IMR-90 (cell line): ENCODE data around the gene WDFY1. TPM values are rescaled to one million over a fixed set of nuclear protein-coding genes. Genes with fewer than 3 reads are reported as not detected.

Experiments used
- ATAC-seq: fragments of 200-7000 bp; cut with Tn5 transposase; 2 replicates; pipeline ENCODE4 v1.9.1; 2020; ENCODE audit warnings: low read depth, mild to moderate bottlenecking, moderate library complexity
- BruUV-seq: library from RNA; stranded (reverse); fragments of 400-500 nt; replicated peaks from 2 replicates; lab custom pipeline; 2021; lab: Mats Ljungman, UMichigan
- CTCF ChIA-PET: fragments of 300-600 bp; formaldehyde crosslinking; extraction: SDS; loops from one replicate; lab custom pipeline; 2021; ENCODE audit warnings: antibody characterized with exemption; lab: Yijun Ruan, JAX
- POLR2A ChIA-PET: fragments of 300-600 bp; sonication (Branson Sonifier 250); formaldehyde crosslinking; loops from one replicate; lab custom pipeline; 2022; ENCODE audit warnings: antibody characterized with exemption; ENCODE audit not compliant: unreplicated experiment; lab: Charles Lee
- DNase-seq: peaks from one replicate; pipeline ENCODE4 v3.0.0; 2013
- H2AFZ ChIP-seq: replicated peaks from 2 replicates; pipeline ENCODE3; 2013; ENCODE audit warnings: low read length, mild to moderate bottlenecking; ENCODE audit not compliant: poor library complexity
- H2AK5ac ChIP-seq: 2 replicates; pipeline ENCODE4 v1.6.1; 2013; ENCODE audit warnings: low read depth, low read length, inconsistent platforms
- H2AK9ac ChIP-seq: replicated peaks from 2 replicates; pipeline ENCODE3; 2013; ENCODE audit warnings: mild to moderate bottlenecking, low read depth, low read length, moderate library complexity; ENCODE audit not compliant: poor library complexity
- H2BK120ac ChIP-seq: 2 replicates; pipeline ENCODE4 v1.6.1; 2013; ENCODE audit warnings: low read depth, low read length, inconsistent platforms
- H2BK15ac ChIP-seq: 3 replicates; pipeline ENCODE4 v1.6.1; 2013; ENCODE audit warnings: low read depth, low read length, inconsistent platforms
- H2BK20ac ChIP-seq: 2 replicates; pipeline ENCODE4 v1.6.1; 2013; ENCODE audit warnings: low read depth, mild to moderate bottlenecking, inconsistent platforms, low read length, moderate library complexity
- H2BK5ac ChIP-seq: 2 replicates; pipeline ENCODE4 v1.6.1; 2013; ENCODE audit warnings: mild to moderate bottlenecking, low read depth, low read length, inconsistent platforms; ENCODE audit not compliant: poor library complexity, severe bottlenecking
- H3K14ac ChIP-seq: replicated peaks from 2 replicates; pipeline ENCODE4 v1.6.1; 2013; ENCODE audit warnings: low read depth, low read length, inconsistent platforms
- H3K18ac ChIP-seq: 2 replicates; pipeline ENCODE4 v1.6.1; 2013; ENCODE audit warnings: low read depth, low read length, control low read depth
- H3K23ac ChIP-seq: 2 replicates; pipeline ENCODE4 v1.6.1; 2013; ENCODE audit warnings: low read depth, low read length, inconsistent platforms
- H3K27ac ChIP-seq: 2 replicates; pipeline ENCODE4 v1.5.1; 2013; ENCODE audit warnings: mild to moderate bottlenecking, control low read depth, low read length; ENCODE audit not compliant: insufficient read depth
- H3K27me3 ChIP-seq: 2 replicates; pipeline ENCODE4 v1.6.1; 2013; ENCODE audit warnings: low read length; ENCODE audit not compliant: control insufficient read depth, insufficient read depth
- H3K36me3 ChIP-seq: 2 replicates; pipeline ENCODE4 v1.6.1; 2013; ENCODE audit warnings: low read length, mixed read lengths; ENCODE audit not compliant: control insufficient read depth, insufficient read depth
- H3K4ac ChIP-seq: 2 replicates; pipeline ENCODE4 v1.6.1; 2013; ENCODE audit warnings: low read depth, low read length, inconsistent platforms
- H3K4me1 ChIP-seq: 2 replicates; pipeline ENCODE4 v1.6.1; 2013; ENCODE audit warnings: low read length, mixed read lengths; ENCODE audit not compliant: control insufficient read depth, insufficient read depth
- H3K4me2 ChIP-seq: 2 replicates; pipeline ENCODE4 v1.6.1; 2013; ENCODE audit warnings: low read depth, mild to moderate bottlenecking, control low read depth, low read length, moderate library complexity
- H3K4me3 ChIP-seq: 2 replicates; pipeline ENCODE4 v1.5.1; 2013; ENCODE audit warnings: low read depth, mild to moderate bottlenecking, control low read depth, low read length, moderate library complexity; ENCODE audit not compliant: insufficient read depth
- H3K56ac ChIP-seq: 2 replicates; pipeline ENCODE4 v1.6.1; 2013; ENCODE audit warnings: low read length, inconsistent platforms; ENCODE audit not compliant: insufficient read depth; ENCODE audit errors: extremely low read depth
- H3K79me1 ChIP-seq, 2 experiments: 2 replicates each; pipeline ENCODE4 v1.6.1; 2013; ENCODE audit warnings: low read length in 2 of 2, inconsistent platforms in 1 of 2, low read depth in 1 of 2
- H3K9ac ChIP-seq: 2 replicates; pipeline ENCODE4 v1.6.1; 2013; ENCODE audit warnings: low read depth, low read length, control low read depth
- H3K9me1 ChIP-seq: 2 replicates; pipeline ENCODE4 v1.6.1; 2013; ENCODE audit warnings: low read length, inconsistent platforms; ENCODE audit not compliant: insufficient read depth
- H3K9me3 ChIP-seq: 2 replicates; pipeline ENCODE4 v1.6.1; 2013; ENCODE audit warnings: low read length; ENCODE audit not compliant: control insufficient read depth, insufficient read depth
- H4K20me1 ChIP-seq: 2 replicates; pipeline ENCODE4 v1.6.1; 2013; ENCODE audit warnings: low read length, inconsistent platforms; ENCODE audit not compliant: insufficient read depth
- H4K5ac ChIP-seq: 2 replicates; pipeline ENCODE4 v1.6.1; 2013; ENCODE audit warnings: mild to moderate bottlenecking, low read depth, low read length, control low read depth
- H4K8ac ChIP-seq, 2 experiments: 2 replicates each; pipeline ENCODE4 v1.6.1; 2013; ENCODE audit warnings: low read depth in 2 of 2, low read length in 2 of 2, control low read depth in 1 of 2, inconsistent platforms in 1 of 2
- H4K91ac ChIP-seq: 2 replicates; pipeline ENCODE4 v1.6.1; 2013; ENCODE audit warnings: low read depth, low read length, inconsistent platforms; ENCODE audit not compliant: insufficient read depth
- CHD1 ChIP-seq: IDR thresholded peaks from 2 replicates; pipeline ENCODE4 v1.6.1; 2012; ENCODE audit warnings: low read depth, low read length, improper control_type of control experiment
- NFE2L2 ChIP-seq: fragments of 150-350 bp; IDR thresholded peaks from 2 replicates; pipeline ENCODE4 v1.6.1; 2016; ENCODE audit warnings: low read depth, mild to moderate bottlenecking, low read length
- POLR2A ChIP-seq: IDR thresholded peaks from 2 replicates; pipeline ENCODE4 v1.6.1; 2012; ENCODE audit warnings: mild to moderate bottlenecking, low read depth, low read length
- RAD21 ChIP-seq: IDR thresholded peaks from 2 replicates; pipeline ENCODE4 v1.6.1; 2012; ENCODE audit warnings: low read length, improper control_type of control experiment
- RCOR1 ChIP-seq: IDR thresholded peaks from 2 replicates; pipeline ENCODE4 v1.6.1; 2012; ENCODE audit warnings: mild to moderate bottlenecking, low read length, improper control_type of control experiment; ENCODE audit not compliant: insufficient replicate concordance
- WGBS, 2 experiments: methylation state at CpG; one replicate each; pipeline versions ENCODE4 v1.1.5 to v1.1.7; 2013; ENCODE audit warnings: missing lambda C conversion rate in 2 of 2; ENCODE audit not compliant: insufficient read length in 1 of 2; ENCODE audit errors: extremely low coverage in 2 of 2; 5-methylcytosine and 5-hydroxymethylcytosine counted together
- dilution Hi-C: fragments of 300-500 bp; cut with HindIII; formaldehyde crosslinking; loops from one replicate; pipeline ENCODE4 v1.14.3; 2018; ENCODE audit warnings: low sequenced_read_pairs; ENCODE audit not compliant: unreplicated experiment
- in situ Hi-C: fragments of 300-500 bp; cut with MboI; formaldehyde crosslinking; loops from 3 replicates; pipeline ENCODE4 v1.14.3; 2019; ENCODE audit warnings: low sequenced_read_pairs, inconsistent platforms, mixed read lengths
- intact Hi-C: fragments of 100-400 bp; cut with micrococcal nuclease; formaldehyde crosslinking; loops from 2 replicates; pipeline ENCODE4 v1.10.0; 2022
- polyA plus RNA-seq, 3 experiments: library from polyadenylated mRNA; depleted of rRNA; stranded (reverse); fragments of >200 nt; gene quantifications; 2 replicates each; pipeline ENCODE4 v1.2.3, GENCODE V29; 2012; ENCODE audit warnings: low replicate concordance in 1 of 3
- total RNA-seq: library from RNA; depleted of rRNA; stranded (reverse); fragments of >200 nt; gene quantifications from 2 replicates; pipeline ENCODE4 v1.2.3, GENCODE V29; 2012

WDFY1 gene
- total and polyA plus RNA-seq, 2 of the 4 experiments (the other 2 are of a cell fraction) = 35.6 to 93.6 TPM

GRCh38 chr2:223832241-223832903 lies 112.8 kb downstream of the WDFY1 start:
- H3K9ac ChIP-seq = no peak overlapping the region
- no peak overlapping the region for H3K14ac ChIP-seq
- no peak overlapping the region for H2BK120ac ChIP-seq
- no peak overlapping the region for H4K91ac ChIP-seq
- H3K27ac ChIP-seq = no peak overlapping the region
- H4K8ac ChIP-seq = no peak overlapping the region
- in situ Hi-C loops (no loop called here), intact Hi-C loops (no loop called here), dilution Hi-C loops (no loop called here)
- 0 out of 4 replicates have a peak, but pooled peaks cover 0 to 4% of the 10 kb centered on the region in 2 experiments for H3K79me1 ChIP-seq
- no peak overlapping the region for H2BK20ac ChIP-seq
- peaks cover 3% of the 10 kb centered on the region; the same call in 1 of the 2 replicates for H4K20me1 ChIP-seq
- ChIA-PET POLR2A (no interaction called here), CTCF (no interaction called here)
- ATAC-seq (no peak), DNase-seq (no peak)
- no CpG with 5 or more reads among the region's 8 CpGs for WGBS, 2 experiments
- H2AFZ ChIP-seq = no peak overlapping the region
- no peak overlapping the region for H2BK15ac ChIP-seq
- H3K27me3 ChIP-seq = no peaks in the 10 kb centered on the region
- no peak overlapping the region for H3K4me2 ChIP-seq
- H2AK9ac ChIP-seq = no peak overlapping the region
- H2AK5ac ChIP-seq = no peak overlapping the region
- no peak overlapping the region for H3K4me3 ChIP-seq
- no peak for TF ChIP-seq POLR2A
- no peak for TF ChIP-seq CHD1
- TF ChIP-seq NFE2L2 = no peak
- TF ChIP-seq RAD21 = no peak
- TF ChIP-seq RCOR1 = no peak
- H3K4me1 ChIP-seq = peaks cover 3% of the 10 kb centered on the region; the same call in 1 of the 2 replicates
- H2BK5ac ChIP-seq = no peak overlapping the region
- no peaks in the 10 kb centered on the region for H3K9me1 ChIP-seq
- H4K5ac ChIP-seq = no peak overlapping the region
- H3K36me3 ChIP-seq = no peaks in the 10 kb centered on the region
- no peak overlapping the region for H3K4ac ChIP-seq
- H3K56ac ChIP-seq = no peak overlapping the region
- no peak overlapping the region for H3K18ac ChIP-seq
- no peaks in the 10 kb centered on the region for H3K9me3 ChIP-seq
- BruUV-seq = no TSS peak
- no peak overlapping the region for H3K23ac ChIP-seq
